HepG2 (cell line): ENCODE measurements around the gene ZBTB22. TPM values are rescaled to one million over a fixed set of nuclear protein-coding genes. Genes with fewer than 3 reads are reported as not detected.
A peak's percentile ranks its signal among the peaks of the same experiment; 100 is the strongest.

Experiments used
- ATAC-seq: fragments of 200-7000 bp; cut with Tn5 transposase; 3 replicates; pipeline ENCODE4 v1.9.1; 2020; ENCODE audit warnings: mild to moderate bottlenecking, moderate library complexity
- BruUV-seq: library from RNA; stranded (reverse); fragments of 400-500 nt; replicated peaks from 2 replicates; lab custom pipeline; 2021; lab: Mats Ljungman, UMichigan
- CTCF ChIA-PET: fragments of 300-600 bp; formaldehyde crosslinking; extraction: SDS; loops from one replicate; lab custom pipeline; 2021; ENCODE audit warnings: low total read pairs, inconsistent platforms, low intra/inter-chr PET ratio; lab: Yijun Ruan, JAX
- POLR2A ChIA-PET: fragments of 350-600 bp; sonication (Branson Sonifier 250); formaldehyde crosslinking; loops from one replicate; lab custom pipeline; 2020; ENCODE audit warnings: antibody characterized with exemption, inconsistent platforms; lab: Yijun Ruan, JAX
- DNase-seq: peaks from one replicate; pipeline ENCODE4 v3.0.0-alpha.2; 2015; ENCODE audit warnings: low spot score
- FAIRE-seq: peaks from 3 replicates; lab custom pipeline; 2011; peaks lifted over from hg19 to GRCh38; lab: Jason Lieb, UNC
- H2AFZ ChIP-seq: one replicate; pipeline ENCODE4 v1.6.1; 2011; ENCODE audit warnings: low read length, inconsistent platforms
- H3K27ac ChIP-seq: fragments of 300-600 bp; 3 replicates; pipeline ENCODE4 v1.8.0; 2011; ENCODE audit warnings: mixed run types, mild to moderate bottlenecking, mixed read lengths, low read length, inconsistent platforms; ENCODE audit not compliant: insufficient read depth; ENCODE audit errors: extremely low read length
- H3K27me3 ChIP-seq, 2 experiments: fragments of 200-600 bp in 1 of 2; 2 replicates in 1 of 2; 3 replicates in 1 of 2; pipeline versions ENCODE4 v1.6.0 to v1.8.0; 2011; ENCODE audit warnings: low read length in 2 of 2, mild to moderate bottlenecking in 2 of 2, moderate library complexity in 2 of 2, inconsistent platforms in 1 of 2; ENCODE audit not compliant: insufficient read depth in 2 of 2, control insufficient read depth in 1 of 2
- H3K36me3 ChIP-seq, 2 experiments: fragments of 200-600 bp in 1 of 2; replicated peaks in 1 of 2; 2 replicates in 1 of 2; 3 replicates in 1 of 2; pipeline versions ENCODE4 v1.5.1 to v1.8.0; 2011; ENCODE audit warnings: low read length in 2 of 2, inconsistent platforms in 1 of 2; ENCODE audit not compliant: insufficient read depth in 2 of 2, control insufficient read depth in 1 of 2
- H3K4me1 ChIP-seq: 2 replicates; pipeline ENCODE4 v1.5.1; 2012; ENCODE audit warnings: low read length, inconsistent platforms; ENCODE audit not compliant: insufficient read depth
- H3K4me2 ChIP-seq: 2 replicates; pipeline ENCODE4 v1.6.0; 2011; ENCODE audit warnings: low read depth, low read length, inconsistent platforms
- H3K4me3 ChIP-seq, 3 experiments: fragments of 200-600 bp in 1 of 3; sonication (generic), shearing (Covaris generic) in 1 of 3; replicated peaks in 1 of 3; 2 replicates each; pipeline ENCODE4 v1.5.1; 2011 to 2016; ENCODE audit warnings: low read length in 3 of 3, inconsistent platforms in 2 of 3, low read depth in 2 of 3, mild to moderate bottlenecking in 2 of 3, control low read depth in 1 of 3, mixed read lengths in 1 of 3; ENCODE audit not compliant: insufficient read depth in 1 of 3
- H3K79me2 ChIP-seq: one replicate; pipeline ENCODE4 v1.6.1; 2011; ENCODE audit warnings: low read length, inconsistent platforms; ENCODE audit not compliant: insufficient read depth
- H3K9ac ChIP-seq: 2 replicates; pipeline ENCODE4 v1.6.0; 2011; ENCODE audit warnings: mild to moderate bottlenecking, low read depth, low read length, inconsistent platforms; ENCODE audit not compliant: insufficient read depth
- H3K9me3 ChIP-seq: 2 replicates; pipeline ENCODE4 v1.5.1; 2012; ENCODE audit warnings: mild to moderate bottlenecking, low read length
- H4K20me1 ChIP-seq: 2 replicates; pipeline ENCODE4 v1.6.0; 2011; ENCODE audit warnings: inconsistent platforms, mild to moderate bottlenecking, low read length, moderate library complexity; ENCODE audit not compliant: insufficient read depth
- ARHGAP35 ChIP-seq: sonication (generic); formaldehyde crosslinking; IDR thresholded peaks from 2 replicates; pipeline ENCODE4 v1.9.0; 2022; ENCODE audit warnings: mild to moderate bottlenecking, inconsistent platforms, moderate library complexity, missing genetic modification reagents, borderline replicate concordance
- BCLAF1 ChIP-seq: fragments of 450-650 bp; IDR thresholded peaks from 2 replicates; pipeline ENCODE4 v1.6.1; 2017; ENCODE audit warnings: mild to moderate bottlenecking
- HOXA7 ChIP-seq: sonication (generic); formaldehyde crosslinking; IDR thresholded peaks from 2 replicates; pipeline ENCODE4 v1.8.1; 2022; ENCODE audit warnings: mild to moderate bottlenecking, missing genetic modification reagents, moderate library complexity
- IKZF5 ChIP-seq: IDR thresholded peaks from 2 replicates; pipeline ENCODE4 v1.6.1; 2018; ENCODE audit warnings: missing genetic modification reagents, mild to moderate bottlenecking, missing compliant biosample characterization
- IRF9 ChIP-seq: sonication (generic); formaldehyde crosslinking; IDR thresholded peaks from 2 replicates; pipeline ENCODE4 v1.8.0; 2022; ENCODE audit warnings: missing genetic modification reagents, mild to moderate bottlenecking, borderline replicate concordance
- KDM3A ChIP-seq: IDR thresholded peaks from 2 replicates; pipeline ENCODE4 v1.6.1; 2018; ENCODE audit warnings: low read depth, missing compliant biosample characterization
- PATZ1 ChIP-seq: sonication (generic); formaldehyde crosslinking; IDR thresholded peaks from 2 replicates; pipeline ENCODE4 v1.4.0; 2020; ENCODE audit warnings: missing genetic modification reagents
- TBX3 ChIP-seq: fragments of 450-650 bp; IDR thresholded peaks from 2 replicates; pipeline ENCODE4 v1.6.1; 2017; ENCODE audit warnings: antibody characterized with exemption, mild to moderate bottlenecking, inconsistent platforms, borderline replicate concordance
- THAP11 ChIP-seq: IDR thresholded peaks from 2 replicates; pipeline ENCODE4 v1.6.1; 2016; ENCODE audit warnings: missing biosample characterization, missing genetic modification reagents
- ZNF230 ChIP-seq: sonication (generic); formaldehyde crosslinking; IDR thresholded peaks from 2 replicates; pipeline ENCODE4 v1.4.0; 2020; ENCODE audit warnings: mild to moderate bottlenecking, missing genetic modification reagents
- ZNF235 ChIP-seq: sonication (generic); formaldehyde crosslinking; IDR thresholded peaks from 2 replicates; pipeline ENCODE4 v1.8.1; 2023; ENCODE audit warnings: mild to moderate bottlenecking, missing genetic modification reagents, borderline replicate concordance
- ZNF263 ChIP-seq: sonication (generic); formaldehyde crosslinking; IDR thresholded peaks from 2 replicates; pipeline ENCODE4 v1.4.0; 2020; ENCODE audit warnings: missing genetic modification reagents
- ZNF569 ChIP-seq: sonication (generic); formaldehyde crosslinking; IDR thresholded peaks from 2 replicates; pipeline ENCODE4 v1.5.0; 2020; ENCODE audit warnings: mild to moderate bottlenecking, missing genetic modification reagents, moderate library complexity, borderline replicate concordance
- WGBS: methylation state at CpG from one replicate; pipeline ENCODE4 v1.1.6; 2017; ENCODE audit warnings: low lambda C conversion rate; 5-methylcytosine and 5-hydroxymethylcytosine counted together
- in situ Hi-C: cut with HindIII; loops from 2 replicates; pipeline ENCODE4 v1.10.0; 2017; ENCODE audit warnings: low pct_unique_long_range_greater_than_20kb; ENCODE audit not compliant: extremely low pct_ligation_motif_present
- intact Hi-C: fragments of 100-400 bp; cut with micrococcal nuclease; formaldehyde crosslinking; loops from one replicate; pipeline ENCODE4 v1.10.0; 2022; ENCODE audit not compliant: unreplicated experiment
- polyA plus RNA-seq, 8 experiments: library from polyadenylated mRNA; depleted of rRNA in 3 of 8; stranded (reverse) in 7 of 8; unstranded in 1 of 8; fragments of >200 nt; fragmentation: Illumina TruSeq in 4 of 8; extraction: Trizol in 4 of 8; gene quantifications; 2 replicates each; pipeline versions ENCODE4 v1.2.1 to v1.2.3, GENCODE V29; 2011 to 2016; ENCODE audit warnings: low read depth in 4 of 8, missing spikeins in 1 of 8, mixed read lengths in 1 of 8; ENCODE audit not compliant: insufficient read depth in 1 of 8
- total RNA-seq, 5 experiments: library from RNA; depleted of rRNA; stranded (reverse); fragments of >200 nt; fragmentation: Illumina TruSeq; extraction: Trizol; gene quantifications; 2 replicates each; pipeline ENCODE4 v1.2.3, GENCODE V29; 2016; ENCODE audit warnings: low read depth in 1 of 5

Gene ZBTB22
- total and polyA plus RNA-seq, 2 of the 13 experiments (the other 11 are each of a cell fraction or from before 2014, with no cell fraction given) = 8.0 to 10.6 TPM

- TF ChIP-seq ZNF263 (CRISPR knock-in tag) (no peak), BCLAF1 (no peak), THAP11 (CRISPR knock-in tag) (no peak), ZNF235 (CRISPR knock-in tag) (no peak), IKZF5 (CRISPR knock-in tag) (no peak), HOXA7 (CRISPR knock-in tag) (no peak), TBX3 (no peak)
Observed at GRCh38 chr6:33318426-33319073, 1.0 kb upstream of the ZBTB22 start (continued).

GRCh38 chr6:33317419-33317668 is 200 bp downstream of the ZBTB22 start:
- Histone ChIP-seq H3K4me3 (peak overlapping the region; percentile 71 to 79 (median 73); a peak in 5 of 6 replicates), H4K20me1 (peaks cover 3% of the 10 kb centered on the region; the same call in 1 of the 2 replicates), H3K9ac (peak overlapping the region; percentile 72; the same call in 1 of the 2 replicates), H3K4me2 (peak overlapping the region; percentile 72), H3K79me2 (peaks cover 31% of the 10 kb centered on the region), H3K36me3 (peaks cover 5 to 31% of the 10 kb centered on the region in 2 experiments), H3K4me1 (peaks cover 56% of the 10 kb centered on the region), H3K9me3 (no peaks in the 10 kb centered on the region), H3K27me3 (no peaks in the 10 kb centered on the region; a peak in 2 of 5 replicates), H2AFZ (no peak overlapping the region), H3K27ac (peak overlapping the region; percentile 82)
- no TSS peak for BruUV-seq
- ATAC-seq (no peak), FAIRE-seq (no peak), DNase-seq (no peak)
- POLR2A ChIA-PET = interaction anchor here (0.5 to 3.9 kb wide), 27 partner anchors 8 to 1122 kb away, joined by 3 to 57 read pairs (median 6); partner anchors contain the start of genes B3GALT4, CUTA, PFDN6 and PHF1
- 2% methylated on average over 27 of the region's 27 CpGs for WGBS
- intact Hi-C loops = no loop called here
- in situ Hi-C loops = no loop called here
- TF ChIP-seq IRF9 (CRISPR knock-in tag) (no peak), ARHGAP35 (CRISPR knock-in tag) (no peak), ZNF569 (CRISPR knock-in tag) (no peak), KDM3A (no peak), PATZ1 (CRISPR knock-in tag) (0 out of 2 replicates have a peak, but pooled peaks have one; percentile 27), ZNF230 (0 out of 2 replicates have a peak, but pooled peaks have one; percentile 13)
- CTCF ChIA-PET = no interaction called here
